Amygdala (tissue), 56 donors: ENCODE measurements around the gene CHID1.

Source experiments
- DNase-seq, 56 donors: peaks; one replicate each; lab custom pipeline; 2025; lab: John Stamatoyannopoulos, UW

The CHID1 gene

DNA sequence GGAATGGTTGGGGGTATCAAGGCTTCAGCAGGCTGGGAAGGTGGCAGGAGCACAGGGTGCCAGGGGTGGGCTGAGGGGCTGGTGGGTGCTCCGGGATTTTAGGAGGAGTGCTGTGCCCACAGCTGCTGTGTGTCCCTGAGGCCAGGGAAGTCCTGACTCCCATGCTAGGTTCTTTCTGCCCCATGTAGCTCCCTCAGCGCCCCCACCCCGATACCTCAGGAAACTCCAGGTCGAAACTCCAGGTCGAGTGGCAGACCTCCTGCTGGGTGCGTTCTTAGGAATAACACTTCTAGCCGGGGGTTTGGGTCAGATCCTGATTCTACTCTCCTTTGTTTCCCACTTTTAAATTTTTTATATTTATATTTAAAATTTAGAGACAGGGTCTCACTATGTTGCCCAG is 23.3 kb upstream of the CHID1 start:
- no peak for DNase-seq

DNA sequence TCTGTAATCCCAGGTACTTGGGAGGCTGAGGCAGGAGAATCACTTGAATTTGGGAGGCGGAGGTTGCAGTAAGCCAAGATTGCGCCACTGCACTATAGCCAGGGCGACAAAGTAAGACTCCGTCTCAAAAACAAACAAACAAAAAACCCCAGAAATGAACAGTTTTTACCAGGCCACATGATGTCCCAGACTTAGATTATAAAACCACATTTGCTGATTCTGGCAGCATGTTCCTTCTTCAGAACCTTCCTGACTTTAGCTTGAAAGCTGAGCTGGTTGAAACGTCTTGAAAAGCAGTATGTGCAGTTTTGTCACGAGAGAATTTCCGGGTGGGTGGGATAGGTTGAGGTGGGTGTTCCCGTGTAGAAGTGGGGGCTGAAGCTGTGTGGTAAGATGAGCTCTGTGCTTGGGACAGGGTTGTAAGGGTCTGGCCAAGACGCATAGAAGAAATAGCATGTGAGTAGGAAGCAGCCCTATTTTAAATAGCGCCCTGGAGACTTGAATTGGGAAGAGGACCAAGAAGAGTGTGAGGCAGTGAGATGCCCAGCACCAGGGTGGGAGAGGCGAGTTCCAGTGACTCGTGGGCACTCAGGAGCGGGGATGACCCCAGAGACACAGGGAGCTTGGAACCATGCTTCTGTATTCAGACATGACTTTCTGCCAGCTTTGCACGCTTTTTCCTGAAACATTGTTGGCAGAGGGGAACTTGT is 22.7 kb upstream of the CHID1 start:
- peak in 1 of 56 donors; percentile 10 for DNase-seq

DNA sequence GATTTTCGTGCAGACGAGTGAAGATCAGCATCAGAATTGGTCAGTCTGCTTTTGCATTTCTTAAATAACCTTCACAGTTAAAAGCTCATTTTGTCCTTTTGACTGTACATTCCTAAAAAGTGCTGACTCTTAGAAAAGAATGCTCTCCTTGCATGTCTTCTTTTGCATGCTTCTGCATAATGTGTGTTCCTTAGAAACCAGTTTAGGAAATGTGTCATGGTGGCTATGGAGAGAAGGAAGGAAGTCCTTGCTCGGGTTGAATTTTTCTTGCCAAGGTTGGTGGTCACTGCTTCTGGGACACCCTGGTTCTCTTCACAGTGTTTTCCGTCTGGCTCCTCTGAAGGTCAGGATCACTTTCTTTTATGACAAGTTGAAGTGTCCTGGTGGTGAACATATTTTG is 21.8 kb upstream of the CHID1 start:
- no peak for DNase-seq

GRCh38 chr11:931385-931784 is 20.8 kb upstream of the CHID1 start:
- no peak for DNase-seq

DNA sequence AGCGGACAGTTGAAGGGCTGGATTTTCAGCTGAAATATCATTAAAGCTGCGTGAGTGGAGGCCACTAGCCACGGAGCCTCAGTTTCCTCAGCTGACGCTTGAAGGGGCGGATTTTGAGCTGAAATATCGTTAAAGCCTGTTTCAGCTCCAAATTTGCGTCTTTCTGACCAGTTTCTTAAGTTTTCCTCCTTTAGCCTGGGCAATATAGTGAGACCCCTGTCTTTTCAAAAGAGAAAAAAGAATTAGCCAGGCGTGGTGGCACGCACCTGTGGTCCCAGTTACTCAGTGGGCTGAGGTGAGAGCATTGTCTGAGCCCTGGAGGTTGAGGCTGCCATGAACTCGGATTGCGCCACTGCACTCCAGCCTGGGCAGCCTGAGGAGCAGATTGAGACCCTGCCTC is 18.8 kb upstream of the CHID1 start:
- DNase-seq = no peak

DNA sequence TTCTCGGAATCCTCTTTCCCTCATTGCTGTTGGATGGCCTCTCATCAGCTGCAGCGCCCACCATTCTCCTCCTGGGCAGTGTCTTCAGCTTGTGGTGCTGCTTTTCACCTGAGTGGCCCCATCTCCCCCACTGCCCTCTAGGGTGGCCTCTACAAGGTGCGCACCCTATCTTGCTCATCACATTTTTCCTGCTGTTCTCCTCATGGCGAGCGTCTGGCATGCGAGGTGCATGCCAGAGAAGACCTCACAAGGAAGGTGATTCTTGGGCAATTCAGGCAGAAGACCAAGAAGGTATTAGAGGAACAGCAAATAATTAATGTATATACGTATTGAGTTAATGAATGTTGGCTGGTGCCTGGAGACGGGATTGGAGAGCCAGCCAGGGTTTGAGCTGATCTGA is 18.2 kb upstream of the CHID1 start:
- DNase-seq = no peak

DNA sequence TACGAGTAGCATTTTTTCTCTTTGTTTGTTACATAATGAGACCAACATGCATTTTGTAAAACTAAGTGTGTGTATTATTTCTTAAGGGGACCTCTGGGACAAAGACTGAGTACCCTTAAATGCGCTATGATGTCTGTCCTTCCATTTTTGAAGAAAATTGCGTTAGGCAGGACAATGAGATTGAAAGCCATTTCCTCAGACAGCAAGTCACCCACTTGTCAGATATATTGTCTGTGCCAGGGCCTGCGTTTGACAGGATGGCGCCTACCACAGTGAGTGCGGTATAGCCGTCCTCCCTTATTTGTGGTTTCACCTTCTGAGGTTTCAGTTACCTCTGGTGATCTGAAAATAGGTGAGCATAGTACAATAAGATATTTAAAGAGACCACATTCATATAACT is 17.3 kb upstream of the CHID1 start:
- DNase-seq = no peak

DNA sequence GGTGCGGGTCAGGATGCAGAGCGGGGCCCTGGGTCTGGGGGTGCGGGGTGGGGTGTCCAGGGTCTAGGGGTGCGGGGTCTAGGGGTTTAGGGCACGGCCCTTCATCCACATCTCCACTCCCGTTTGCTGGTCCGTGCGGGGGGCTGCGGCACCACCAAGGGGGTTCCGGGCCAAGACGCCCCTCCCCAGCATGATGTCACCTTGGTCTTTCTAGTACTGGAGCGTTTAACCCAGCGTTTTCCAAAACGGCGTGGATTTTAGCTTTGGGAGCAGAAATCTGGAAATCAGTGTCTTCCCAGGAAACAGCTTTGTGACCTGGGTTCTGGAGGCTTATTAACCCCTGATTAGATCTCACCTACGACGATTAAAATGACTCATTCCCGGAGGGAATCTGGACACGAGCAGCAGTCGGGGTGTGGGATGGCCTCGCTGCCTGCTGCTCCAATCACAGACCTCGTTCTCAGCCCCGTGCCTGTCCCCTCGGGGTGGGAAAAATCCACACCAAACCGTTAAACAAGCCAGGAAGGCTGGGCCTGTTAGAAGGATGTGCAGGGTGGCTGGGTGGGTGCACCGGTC is 15.8 kb upstream of the CHID1 start:
- peak in 6 of 56 donors; percentile 21 to 42 (median 26) for DNase-seq

- DNase-seq = peak in 44 of 56 donors; percentile 32 to 88 (median 62)
Observed at GRCh38 chr11:925496-926301, 15.1 kb upstream of the CHID1 start, which contains the start of gene AP2A2. Gene AP2A2 (plus strand): TSS chr11:925870. CDS start chr11:926022, 152 bp downstream.

GRCh38 chr11:925158-925495 is 14.5 kb upstream of the CHID1 start:
- DNase-seq = no peak

GRCh38 chr11:924406-925157 is 14.0 kb upstream of the CHID1 start:
- no peak for DNase-seq

DNA sequence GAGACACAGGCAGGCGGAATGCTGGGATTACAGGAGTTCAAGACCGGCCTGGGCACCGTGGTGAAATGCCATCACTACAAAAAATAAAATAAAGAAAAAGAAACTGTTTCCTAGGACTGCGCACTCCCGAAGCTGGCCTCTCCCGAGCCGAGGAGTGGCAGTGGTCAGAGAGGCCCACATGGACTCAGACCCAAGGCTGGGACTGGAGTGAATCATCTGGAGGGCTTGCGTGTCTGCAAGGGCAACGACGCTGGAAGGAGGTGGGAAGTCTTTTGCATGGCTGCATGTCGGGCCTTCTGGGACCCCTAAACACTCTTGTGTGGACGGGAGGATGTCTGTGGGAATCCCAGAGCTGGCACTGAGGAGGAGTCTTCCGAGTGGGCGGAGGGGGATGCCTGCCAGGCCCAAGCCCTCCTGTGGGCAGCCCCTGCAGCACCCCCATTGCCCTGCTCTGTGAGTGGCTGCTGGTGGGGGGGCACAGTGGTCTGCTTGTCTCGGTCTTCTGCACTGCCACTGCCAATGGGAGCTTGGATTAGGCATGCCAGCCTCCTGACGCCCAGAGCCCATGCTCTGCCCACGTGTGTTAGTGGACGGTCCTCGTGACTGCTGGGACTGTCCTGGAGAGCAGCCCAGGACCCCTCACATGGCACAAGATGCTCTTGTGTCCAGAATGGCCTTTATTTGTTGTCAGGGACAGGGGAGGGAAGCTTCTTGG is 13.2 kb upstream of the CHID1 start:
- peak in 11 of 56 donors; percentile 19 to 45 (median 32) for DNase-seq

DNA sequence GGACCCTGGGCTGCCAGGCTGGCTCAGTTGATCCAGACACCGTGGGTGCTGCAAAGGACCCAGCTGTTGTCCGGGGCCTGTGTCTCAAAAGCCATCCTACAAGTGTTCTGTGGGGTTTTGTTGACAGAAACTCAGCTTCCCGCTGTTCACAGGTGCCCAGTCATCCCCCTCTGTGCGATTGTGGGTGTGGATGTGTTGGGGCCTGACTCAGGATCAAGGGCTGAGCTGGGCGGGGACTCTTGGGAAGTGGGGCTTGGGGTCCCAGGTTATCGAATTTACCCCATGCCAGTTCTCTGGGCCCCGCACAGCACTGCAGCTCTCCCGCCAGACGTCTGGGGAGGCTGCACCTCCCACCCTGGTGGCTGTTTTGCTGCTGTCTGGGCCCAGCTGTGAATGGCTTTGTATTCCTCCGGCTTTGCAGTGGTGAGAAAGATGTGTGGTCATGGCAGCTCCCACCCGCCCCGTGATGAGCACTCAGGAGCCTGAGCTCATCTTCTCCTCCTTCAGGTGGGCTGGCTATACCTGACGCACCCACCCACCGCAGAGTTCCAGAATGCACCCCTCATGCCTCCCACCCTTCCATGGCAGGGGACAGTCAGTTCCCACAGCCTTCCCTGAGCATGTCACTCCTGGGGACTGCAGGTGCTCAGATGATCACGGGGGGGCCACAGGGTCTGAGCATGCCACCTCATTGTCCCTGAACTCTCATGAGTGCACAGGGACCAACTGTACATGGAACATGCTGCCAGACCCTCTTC is 11.5 kb upstream of the CHID1 start:
- no peak for DNase-seq

GRCh38 chr11:917426-917825 is 6.8 kb upstream of the CHID1 start:
- DNase-seq = no peak

DNA sequence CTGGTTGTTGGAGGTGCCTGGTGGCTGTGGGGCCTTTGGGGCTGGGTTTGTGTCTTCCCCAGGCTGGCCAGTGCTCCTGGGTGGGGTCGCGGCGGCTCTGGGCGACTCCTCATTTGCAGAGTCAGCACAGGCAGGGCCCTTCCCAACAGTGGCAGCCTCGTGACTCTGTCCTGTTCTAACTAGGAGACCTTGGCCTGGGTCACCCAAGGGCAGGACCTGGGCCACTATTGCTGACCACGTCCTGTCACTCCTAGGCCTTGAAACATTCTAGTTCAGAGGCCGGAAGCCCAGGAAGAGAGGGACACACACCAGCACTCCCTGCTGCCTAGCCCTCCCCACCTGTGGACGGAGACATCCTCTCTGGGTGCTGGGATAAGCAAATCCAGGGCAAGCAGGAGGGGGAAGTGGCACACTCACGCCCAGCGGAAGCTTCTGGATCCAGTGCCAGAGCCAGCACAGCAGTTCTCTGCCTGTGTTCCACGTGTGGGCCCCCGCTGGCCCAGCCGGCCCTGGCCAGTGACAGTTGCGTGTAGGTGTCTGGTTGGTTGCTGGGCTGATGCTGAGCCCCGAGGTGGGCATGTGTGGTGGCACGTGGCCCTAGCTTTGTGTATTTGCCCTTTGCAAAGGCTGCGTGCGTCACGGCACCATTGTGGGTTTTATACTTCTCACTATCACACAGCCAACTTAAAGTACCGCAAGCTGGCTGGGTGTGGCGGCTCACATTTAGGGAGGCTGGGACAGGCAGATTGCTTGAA is 4.3 kb upstream of the CHID1 start:
- DNase-seq = peak in 14 of 56 donors; percentile 18 to 53 (median 38)

DNA sequence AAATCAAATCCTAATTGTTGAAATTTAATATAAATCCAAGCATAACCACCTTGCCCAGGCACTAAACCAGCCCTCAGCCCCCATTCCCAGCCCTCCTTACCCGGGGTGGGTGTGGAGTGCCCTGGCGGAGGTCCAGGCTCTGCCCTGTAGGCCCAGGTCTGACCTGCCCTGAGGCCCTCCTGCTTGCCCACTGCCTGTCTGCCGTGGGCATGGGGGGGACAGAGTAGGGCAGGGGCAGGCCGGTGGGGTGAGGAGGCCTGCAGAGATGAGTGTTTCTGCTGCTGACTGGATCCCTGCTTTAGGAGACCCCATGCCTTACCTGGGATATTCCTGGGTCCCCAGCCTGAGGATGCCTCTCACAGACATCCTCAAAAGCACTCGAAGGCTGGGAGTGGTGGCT is 3.6 kb upstream of the CHID1 start:
- DNase-seq = no peak

DNA sequence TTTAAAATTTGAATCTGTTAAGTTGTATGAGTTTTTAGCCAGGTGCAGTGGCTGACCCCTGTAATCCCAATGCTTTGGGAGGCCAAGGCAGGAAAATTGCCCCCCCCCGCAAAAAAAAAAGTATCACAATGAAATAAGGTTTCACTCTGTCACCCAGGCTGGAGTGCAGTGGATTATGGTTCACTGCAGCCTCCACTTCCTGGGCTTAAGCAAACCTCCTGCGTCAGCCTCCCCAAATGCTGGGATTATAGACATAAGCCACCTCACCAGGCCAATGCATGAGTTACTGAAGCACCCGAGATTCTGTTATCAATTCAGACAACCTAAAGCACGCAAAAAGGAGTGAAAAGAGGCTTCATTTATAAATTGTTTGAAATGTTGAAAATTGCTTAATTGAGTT is 2.4 kb upstream of the CHID1 start:
- no peak for DNase-seq

- DNase-seq = no peak
Observed at GRCh38 chr11:912266-912665, 1.7 kb upstream of the CHID1 start.

- no peak for DNase-seq
Observed at GRCh38 chr11:911890-912219, 1.2 kb upstream of the CHID1 start.
